ENCODE data around the gene SURF6.
A peak's percentile ranks its signal among the peaks of the same experiment; 100 is the strongest.
"Not testable (repeated sequence)": the region's sequence is repeated elsewhere in the genome, so short reads cannot be mapped to it uniquely, and the experiment has no call there.

SURF6 gene

DNA sequence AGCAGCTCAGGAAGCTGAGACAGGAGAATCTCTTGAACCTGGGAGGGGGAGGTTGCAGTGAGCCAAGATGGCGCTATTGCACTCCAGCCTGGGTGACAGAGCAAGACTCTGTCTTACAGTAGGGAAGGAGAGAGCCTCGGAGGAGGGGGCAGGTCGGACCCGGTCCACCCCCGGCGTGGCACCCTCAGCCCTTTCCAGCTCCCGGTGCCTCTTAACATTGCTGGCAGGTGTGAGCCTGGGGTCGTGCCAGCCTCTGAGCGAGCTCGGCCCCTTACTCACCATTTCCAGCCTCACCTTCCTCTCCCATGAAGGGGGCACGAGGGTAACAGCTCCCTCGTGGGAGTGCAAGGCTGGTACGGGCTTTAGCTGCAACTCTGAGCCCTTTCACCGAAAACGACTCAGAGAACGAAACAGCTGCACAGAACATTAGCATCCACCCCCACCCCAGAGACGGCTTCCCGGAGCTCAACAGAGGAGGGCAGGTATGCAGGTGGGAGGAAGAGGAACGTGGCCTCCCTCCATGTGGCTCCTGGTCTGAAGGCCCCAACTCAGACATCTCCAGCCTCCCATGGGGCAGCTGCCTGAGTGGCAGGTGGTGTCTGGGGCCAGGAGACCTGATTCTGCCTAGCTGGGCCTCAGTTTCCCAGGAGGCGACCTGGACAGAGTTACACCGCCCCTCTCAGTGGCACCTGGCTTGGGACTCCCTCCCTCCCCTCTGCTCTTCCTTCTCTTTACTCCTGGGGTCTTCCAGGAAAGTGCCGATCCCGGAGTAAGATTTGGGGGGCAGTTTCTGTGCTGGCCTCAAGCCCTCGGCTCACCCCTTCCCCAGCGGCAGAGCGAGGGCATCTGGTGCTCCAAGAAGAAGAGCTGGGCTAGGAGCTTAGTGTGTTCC, 32.5 kb downstream of the SURF6 start:
- TF ChIP-seq, protein P1, sequence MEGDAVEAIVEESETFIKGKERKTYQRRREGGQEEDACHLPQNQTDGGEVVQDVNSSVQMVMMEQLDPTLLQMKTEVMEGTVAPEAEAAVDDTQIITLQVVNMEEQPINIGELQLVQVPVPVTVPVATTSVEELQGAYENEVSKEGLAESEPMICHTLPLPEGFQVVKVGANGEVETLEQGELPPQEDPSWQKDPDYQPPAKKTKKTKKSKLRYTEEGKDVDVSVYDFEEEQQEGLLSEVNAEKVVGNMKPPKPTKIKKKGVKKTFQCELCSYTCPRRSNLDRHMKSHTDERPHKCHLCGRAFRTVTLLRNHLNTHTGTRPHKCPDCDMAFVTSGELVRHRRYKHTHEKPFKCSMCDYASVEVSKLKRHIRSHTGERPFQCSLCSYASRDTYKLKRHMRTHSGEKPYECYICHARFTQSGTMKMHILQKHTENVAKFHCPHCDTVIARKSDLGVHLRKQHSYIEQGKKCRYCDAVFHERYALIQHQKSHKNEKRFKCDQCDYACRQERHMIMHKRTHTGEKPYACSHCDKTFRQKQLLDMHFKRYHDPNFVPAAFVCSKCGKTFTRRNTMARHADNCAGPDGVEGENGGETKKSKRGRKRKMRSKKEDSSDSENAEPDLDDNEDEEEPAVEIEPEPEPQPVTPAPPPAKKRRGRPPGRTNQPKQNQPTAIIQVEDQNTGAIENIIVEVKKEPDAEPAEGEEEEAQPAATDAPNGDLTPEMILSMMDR (IDR thresholded peaks at IDR 0.05; ENCODE audit: insufficient read depth, low read depth, low read length, missing control alignments) = no peak
- H3K4me3 ChIP-seq (ENCODE audit: low read length) = no peak overlapping the region
- DNase-seq (ENCODE audit: low read depth) = no peak

DNA sequence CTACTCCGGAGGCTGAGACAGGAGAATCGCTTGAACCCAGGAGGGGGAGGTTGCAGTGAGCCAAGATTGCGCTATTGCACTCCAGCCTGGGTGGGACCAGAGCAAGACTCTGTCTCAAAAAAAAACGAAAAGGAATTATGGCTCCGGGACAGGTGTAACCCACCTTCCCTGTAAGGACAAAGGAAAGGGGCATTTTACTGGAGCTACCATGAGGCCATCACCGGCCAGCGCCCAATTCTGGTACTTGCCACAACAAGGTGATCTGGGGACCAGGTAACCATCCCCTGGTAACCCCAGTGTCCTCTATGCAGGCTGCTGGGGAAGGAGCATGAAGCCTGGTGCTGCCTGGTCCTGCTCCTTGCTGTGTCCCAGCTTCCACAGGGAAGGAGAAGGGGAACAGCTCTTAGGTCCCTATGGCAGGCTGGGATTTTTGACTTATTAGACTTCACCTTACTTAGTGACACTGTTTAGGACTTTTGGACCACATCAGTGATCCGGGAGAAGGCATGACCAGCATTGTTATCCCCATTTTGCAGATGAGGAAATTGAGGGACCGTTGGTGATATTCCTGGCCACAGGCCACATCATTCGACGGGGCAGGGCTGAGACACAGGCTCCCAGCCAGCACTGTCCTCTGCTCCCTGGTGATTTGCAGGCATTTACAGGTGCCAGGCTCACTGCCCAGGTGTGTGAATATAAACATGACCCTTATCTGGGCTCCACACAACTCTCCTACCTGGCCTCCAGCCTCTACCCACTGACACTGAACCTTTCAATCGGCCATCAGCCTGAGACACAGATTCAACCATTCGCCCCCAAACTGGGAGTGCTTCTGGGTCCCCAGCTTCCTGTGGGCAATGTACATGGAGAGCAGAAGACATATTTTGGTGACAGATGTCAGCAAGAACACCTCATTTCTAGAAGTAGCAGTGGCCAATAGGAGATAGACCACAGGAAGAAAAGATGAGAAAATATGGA, 34.4 kb downstream of the SURF6 start:
- TF ChIP-seq, protein P1 (IDR thresholded peaks at IDR 0.05; ENCODE audit: insufficient read depth, low read depth, low read length, missing control alignments) = no peak
- DNase-seq (ENCODE audit: low read depth) = no peak
- no peak overlapping the region for H3K4me3 ChIP-seq (ENCODE audit: low read length)

DNA sequence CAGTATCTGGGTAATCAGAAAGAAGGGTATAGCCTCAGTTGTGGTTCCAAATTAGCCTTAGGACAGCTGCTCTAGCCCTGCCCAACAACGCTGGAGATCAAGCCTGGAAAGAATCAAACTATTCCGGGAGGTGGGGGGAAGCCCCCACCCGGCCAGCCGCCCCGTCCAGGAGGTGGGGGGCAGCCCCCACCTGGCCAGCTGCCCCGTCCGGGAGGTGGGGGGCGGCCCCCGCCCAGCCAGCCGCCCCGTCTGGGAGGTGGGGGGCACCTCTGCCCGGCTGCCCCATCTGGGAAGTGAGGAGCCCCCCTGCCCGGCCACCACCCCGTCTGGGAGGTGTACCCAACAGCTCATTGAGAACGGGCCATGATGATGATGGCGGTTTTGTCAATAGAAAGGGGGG, 36.0 kb downstream of the SURF6 start:
- not testable (repeated sequence) for H3K4me3 ChIP-seq (ENCODE audit: low read length); DNase-seq (ENCODE audit: low read depth)

DNA sequence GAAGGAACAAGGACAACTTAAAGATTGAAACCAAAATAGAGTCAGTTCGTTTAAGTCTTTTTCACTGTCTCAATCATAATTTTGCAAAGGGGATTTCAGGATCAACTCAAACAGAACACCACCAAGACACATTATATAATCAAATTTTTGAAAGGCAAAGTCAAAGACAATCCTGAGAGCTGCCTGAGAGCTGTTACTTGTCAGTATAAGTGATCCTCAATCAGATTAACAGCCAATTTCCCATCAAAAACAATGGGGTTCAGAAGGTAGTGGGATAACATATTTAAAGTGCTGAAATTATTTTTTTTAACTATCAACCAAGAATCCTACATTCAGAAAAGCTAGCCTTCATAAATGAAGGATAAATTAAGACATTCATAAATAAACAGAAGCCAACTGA, 41.7 kb downstream of the SURF6 start:
- no peak for DNase-seq (ENCODE audit: low read depth)
- TF ChIP-seq, protein P1 (IDR thresholded peaks at IDR 0.05; ENCODE audit: insufficient read depth, low read depth, low read length, missing control alignments) = no peak
- no peak overlapping the region for H3K4me3 ChIP-seq (ENCODE audit: low read length)

DNA sequence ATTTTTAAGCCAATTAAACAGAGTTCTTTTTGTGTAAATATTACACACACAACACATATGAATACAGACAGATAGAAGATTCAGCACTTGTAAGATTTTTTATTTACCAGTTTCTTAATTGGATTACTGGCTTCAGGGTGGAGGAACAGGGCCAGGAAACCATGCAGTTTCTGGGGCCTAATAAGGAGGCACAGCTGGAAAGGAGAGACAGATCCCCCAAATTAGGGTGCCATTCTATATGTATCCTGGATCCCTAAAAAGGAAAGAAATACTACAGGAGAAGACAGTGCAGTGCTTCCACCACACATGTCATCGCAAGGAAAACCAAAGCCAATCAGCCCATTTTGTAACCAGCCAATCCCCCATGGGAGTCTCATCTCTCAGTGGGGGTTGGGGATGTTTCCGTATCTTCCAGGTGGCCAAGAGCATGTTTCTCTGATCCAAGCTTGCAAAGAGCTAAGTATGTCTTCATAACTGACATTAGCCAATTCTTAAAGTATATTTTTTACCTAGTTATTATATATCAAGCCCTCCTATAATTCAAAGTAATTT, 45.2 kb downstream of the SURF6 start:
- TF ChIP-seq, protein P1 (IDR thresholded peaks at IDR 0.05; ENCODE audit: insufficient read depth, low read depth, low read length, missing control alignments) = no peak
- H3K4me3 ChIP-seq (ENCODE audit: low read length) = no peak overlapping the region
- no peak for DNase-seq (ENCODE audit: low read depth)

DNA sequence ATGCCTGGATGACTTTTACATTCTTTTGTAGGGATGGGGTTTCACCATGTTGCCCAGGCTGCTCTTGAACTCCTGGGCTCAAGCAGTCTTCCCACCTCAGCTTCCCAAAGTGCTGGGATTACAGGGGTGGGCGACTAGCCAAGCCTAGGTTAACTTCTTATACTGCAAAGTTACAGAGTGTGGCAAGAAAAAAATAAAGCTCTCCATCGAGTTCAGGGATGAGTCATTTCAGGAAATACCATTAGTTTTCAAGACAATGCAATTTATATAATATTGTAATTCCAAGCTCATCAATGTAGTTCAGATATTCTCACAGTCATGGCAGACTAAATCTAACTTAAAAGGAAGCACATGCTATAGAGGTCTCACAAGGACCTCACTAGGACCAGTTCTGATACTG, 49.5 kb downstream of the SURF6 start:
- TF ChIP-seq, protein P1 (IDR thresholded peaks at IDR 0.05; ENCODE audit: insufficient read depth, low read depth, low read length, missing control alignments) = no peak
- peak; percentile 16 for DNase-seq (ENCODE audit: low read depth)
- H3K4me3 ChIP-seq (ENCODE audit: low read length) = no peak overlapping the region

DNA sequence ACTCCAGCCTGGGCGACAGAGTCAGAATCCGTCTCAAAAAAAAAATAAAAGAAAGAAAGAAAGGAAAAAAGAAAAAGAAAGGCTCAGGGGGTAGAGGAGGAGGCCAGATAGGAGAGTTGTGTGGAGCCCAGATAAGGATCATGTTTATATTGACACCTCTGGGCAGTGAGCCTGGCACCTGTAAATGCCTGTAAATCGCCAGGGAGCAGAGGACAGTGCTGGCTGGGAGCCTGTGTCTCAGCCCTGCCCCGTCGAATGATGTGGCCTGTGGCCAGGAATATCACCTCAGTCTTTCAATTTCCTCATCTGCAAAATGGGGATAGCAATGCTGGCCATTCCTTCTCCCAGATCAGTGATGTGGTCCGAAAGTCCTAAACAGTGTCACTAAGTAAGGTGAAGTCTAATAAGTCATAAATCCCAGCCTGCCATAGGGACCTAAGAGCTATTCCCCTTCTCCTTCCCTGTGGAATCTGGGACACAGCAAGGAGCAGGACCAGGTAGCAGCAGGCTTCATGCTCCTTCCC, 50.7 kb downstream of the SURF6 start:
- DNase-seq (ENCODE audit: low read depth) = no peak
- no peak overlapping the region for H3K4me3 ChIP-seq (ENCODE audit: low read length)
- TF ChIP-seq, protein P1 (IDR thresholded peaks at IDR 0.05; ENCODE audit: insufficient read depth, low read depth, low read length, missing control alignments) = no peak

Measured in epithelial cell of esophagus (primary cell).